Measurements from ENCODE around the gene PABPC1L. TPM values are rescaled to one million over a fixed set of nuclear protein-coding genes. Genes with fewer than 3 reads are reported as not detected.
A peak's percentile ranks its signal among the peaks of the same experiment; 100 is the strongest.
"Not testable (repeated sequence)": the region's sequence is repeated elsewhere in the genome, so short reads cannot be mapped to it uniquely, and the experiment has no call there.

Gene PABPC1L
- total RNA-seq, 1 donor from 2014 or later: 211 TPM

DNA sequence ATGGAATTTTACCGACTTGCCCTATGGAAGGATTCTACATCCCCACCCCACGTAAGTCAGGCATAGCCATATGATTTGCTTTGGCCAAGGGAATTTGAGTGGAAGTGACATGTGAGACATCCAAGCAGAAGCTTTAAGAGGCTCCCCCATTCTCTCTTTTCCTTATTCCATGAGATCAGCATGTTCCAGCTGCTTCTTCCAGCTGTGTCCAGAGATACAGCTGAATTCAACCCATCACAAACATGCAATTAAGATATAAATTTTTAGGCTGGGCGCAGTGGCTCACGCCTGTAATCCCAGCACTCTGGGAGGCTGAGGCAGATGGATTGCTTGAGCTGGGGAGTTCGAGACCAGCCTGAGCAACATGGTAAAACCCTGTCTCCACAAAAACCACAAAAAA is 40.4 kb upstream of the PABPC1L start:
- Mint-ChIP-seq H3K4me3 (ENCODE audit: low read depth) (no peak overlapping the region), H3K27ac (no peak overlapping the region), H3K4me1 (ENCODE audit: low read depth) (no peaks in the 10 kb centered on the region), H3K36me3 (ENCODE audit: insufficient read depth) (no peaks in the 10 kb centered on the region), H3K9me3 (ENCODE audit: low read depth) (no peaks in the 10 kb centered on the region), H3K27me3 (peaks cover 19% of the 10 kb centered on the region)
- no peak for DNase-seq (ENCODE audit: low spot score, unreplicated experiment)
- TF ChIP-seq, protein P1, sequence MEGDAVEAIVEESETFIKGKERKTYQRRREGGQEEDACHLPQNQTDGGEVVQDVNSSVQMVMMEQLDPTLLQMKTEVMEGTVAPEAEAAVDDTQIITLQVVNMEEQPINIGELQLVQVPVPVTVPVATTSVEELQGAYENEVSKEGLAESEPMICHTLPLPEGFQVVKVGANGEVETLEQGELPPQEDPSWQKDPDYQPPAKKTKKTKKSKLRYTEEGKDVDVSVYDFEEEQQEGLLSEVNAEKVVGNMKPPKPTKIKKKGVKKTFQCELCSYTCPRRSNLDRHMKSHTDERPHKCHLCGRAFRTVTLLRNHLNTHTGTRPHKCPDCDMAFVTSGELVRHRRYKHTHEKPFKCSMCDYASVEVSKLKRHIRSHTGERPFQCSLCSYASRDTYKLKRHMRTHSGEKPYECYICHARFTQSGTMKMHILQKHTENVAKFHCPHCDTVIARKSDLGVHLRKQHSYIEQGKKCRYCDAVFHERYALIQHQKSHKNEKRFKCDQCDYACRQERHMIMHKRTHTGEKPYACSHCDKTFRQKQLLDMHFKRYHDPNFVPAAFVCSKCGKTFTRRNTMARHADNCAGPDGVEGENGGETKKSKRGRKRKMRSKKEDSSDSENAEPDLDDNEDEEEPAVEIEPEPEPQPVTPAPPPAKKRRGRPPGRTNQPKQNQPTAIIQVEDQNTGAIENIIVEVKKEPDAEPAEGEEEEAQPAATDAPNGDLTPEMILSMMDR (IDR thresholded peaks at IDR 0.05; ENCODE audit: unreplicated experiment): no peak

DNA sequence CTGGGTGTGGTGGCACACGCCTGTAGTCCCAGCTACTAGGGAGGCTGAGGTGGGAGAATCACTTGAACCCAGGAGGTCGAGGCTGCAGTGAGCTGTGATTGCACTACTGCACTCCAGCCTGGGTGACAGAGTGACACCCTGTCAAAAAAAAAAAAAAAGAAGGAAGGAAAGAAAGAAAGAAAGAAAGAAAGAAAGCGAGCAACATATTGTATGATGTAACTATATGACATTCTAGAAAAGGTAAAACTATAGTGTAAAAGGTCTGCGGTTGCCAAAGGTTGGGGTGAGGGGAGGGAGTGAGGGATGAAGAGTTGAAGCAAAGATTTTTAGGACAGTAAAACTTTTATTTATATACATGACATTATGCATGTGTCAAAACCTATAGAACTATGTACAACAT is 27.5 kb upstream of the PABPC1L start:
- not testable (repeated sequence) for H3K9me3 Mint-ChIP-seq (ENCODE audit: low read depth); H3K36me3 Mint-ChIP-seq (ENCODE audit: insufficient read depth); DNase-seq (ENCODE audit: low spot score, unreplicated experiment); H3K4me3 Mint-ChIP-seq (ENCODE audit: low read depth); H3K27me3 Mint-ChIP-seq; H3K27ac Mint-ChIP-seq
- peaks cover 16% of the 10 kb centered on the region for H3K4me1 Mint-ChIP-seq (ENCODE audit: low read depth)

DNA sequence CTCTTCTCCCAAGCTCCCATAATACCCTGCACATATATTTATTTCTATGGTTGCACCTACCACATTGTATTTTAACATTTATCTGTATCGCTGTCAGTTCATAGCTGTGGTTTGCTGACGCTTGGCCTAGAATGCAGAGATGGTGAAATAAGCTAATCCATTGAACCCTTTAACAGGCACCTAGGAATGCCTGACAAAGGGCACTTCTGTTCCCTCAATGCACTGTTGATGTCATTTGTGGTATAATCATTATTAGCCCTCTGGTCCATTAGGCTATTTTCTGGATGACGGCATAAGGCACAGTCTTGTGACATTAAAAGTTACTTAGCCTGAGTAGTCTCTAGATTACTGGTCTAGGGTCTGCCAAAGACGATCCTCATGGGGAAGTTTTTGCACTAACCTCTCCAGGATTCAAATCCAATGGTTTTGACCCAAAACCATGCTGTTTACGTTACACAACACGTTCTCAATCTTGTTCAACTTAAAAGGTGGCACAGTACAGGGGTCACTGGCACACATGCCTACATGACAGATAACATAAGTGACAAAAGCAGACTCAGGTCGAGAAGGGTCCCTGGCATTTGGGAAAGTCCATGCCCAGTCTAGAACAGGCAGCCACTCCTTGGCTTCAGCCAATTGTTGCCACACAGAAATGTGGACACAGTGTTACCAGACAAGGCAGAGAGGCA is 26.5 kb upstream of the PABPC1L start:
- H3K9me3 Mint-ChIP-seq (ENCODE audit: low read depth): no peaks in the 10 kb centered on the region
- no peak for DNase-seq (ENCODE audit: low spot score, unreplicated experiment)
- peak overlapping the region; percentile 2 for H3K4me3 Mint-ChIP-seq (ENCODE audit: low read depth)
- TF ChIP-seq, protein P1 (IDR thresholded peaks at IDR 0.05; ENCODE audit: unreplicated experiment): no peak
- peaks cover 18% of the 10 kb centered on the region for H3K4me1 Mint-ChIP-seq (ENCODE audit: low read depth)
- H3K36me3 Mint-ChIP-seq (ENCODE audit: insufficient read depth): no peaks in the 10 kb centered on the region
- no peak overlapping the region for H3K27ac Mint-ChIP-seq
- no peaks in the 10 kb centered on the region for H3K27me3 Mint-ChIP-seq

DNA sequence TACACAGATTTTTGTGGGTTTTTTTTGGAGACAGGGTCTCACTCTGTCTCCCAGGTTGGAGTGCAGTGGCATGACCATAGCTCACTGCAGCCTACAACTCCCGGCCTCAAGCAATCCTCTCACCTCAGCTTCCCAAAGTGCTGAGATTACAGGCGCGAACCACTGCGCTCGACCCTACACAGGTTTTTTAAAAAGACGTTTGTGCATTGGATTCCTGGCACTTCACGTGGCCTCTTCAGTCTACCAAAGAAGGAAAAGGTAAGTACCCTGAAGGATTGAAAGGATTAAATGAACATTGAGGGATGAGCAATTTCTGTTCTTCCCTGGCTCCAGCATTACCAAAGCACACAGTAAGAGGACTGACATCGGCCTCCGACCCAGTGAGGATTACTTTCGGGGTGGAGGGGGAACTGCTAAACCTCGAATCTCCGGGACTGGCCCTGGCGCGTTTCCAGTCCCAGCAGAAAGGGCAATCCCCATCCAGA is 24.9 kb upstream of the PABPC1L start:
- H3K9me3 Mint-ChIP-seq (ENCODE audit: low read depth): no peaks in the 10 kb centered on the region
- H3K27me3 Mint-ChIP-seq: no peaks in the 10 kb centered on the region
- no peaks in the 10 kb centered on the region for H3K36me3 Mint-ChIP-seq (ENCODE audit: insufficient read depth)
- peak overlapping the region; percentile 84 for H3K27ac Mint-ChIP-seq
- no peak for DNase-seq (ENCODE audit: low spot score, unreplicated experiment)
- TF ChIP-seq, protein P1 (IDR thresholded peaks at IDR 0.05; ENCODE audit: unreplicated experiment): no peak
- peaks cover 23% of the 10 kb centered on the region for H3K4me1 Mint-ChIP-seq (ENCODE audit: low read depth)
- H3K4me3 Mint-ChIP-seq (ENCODE audit: low read depth): peak overlapping the region; percentile 85

DNA sequence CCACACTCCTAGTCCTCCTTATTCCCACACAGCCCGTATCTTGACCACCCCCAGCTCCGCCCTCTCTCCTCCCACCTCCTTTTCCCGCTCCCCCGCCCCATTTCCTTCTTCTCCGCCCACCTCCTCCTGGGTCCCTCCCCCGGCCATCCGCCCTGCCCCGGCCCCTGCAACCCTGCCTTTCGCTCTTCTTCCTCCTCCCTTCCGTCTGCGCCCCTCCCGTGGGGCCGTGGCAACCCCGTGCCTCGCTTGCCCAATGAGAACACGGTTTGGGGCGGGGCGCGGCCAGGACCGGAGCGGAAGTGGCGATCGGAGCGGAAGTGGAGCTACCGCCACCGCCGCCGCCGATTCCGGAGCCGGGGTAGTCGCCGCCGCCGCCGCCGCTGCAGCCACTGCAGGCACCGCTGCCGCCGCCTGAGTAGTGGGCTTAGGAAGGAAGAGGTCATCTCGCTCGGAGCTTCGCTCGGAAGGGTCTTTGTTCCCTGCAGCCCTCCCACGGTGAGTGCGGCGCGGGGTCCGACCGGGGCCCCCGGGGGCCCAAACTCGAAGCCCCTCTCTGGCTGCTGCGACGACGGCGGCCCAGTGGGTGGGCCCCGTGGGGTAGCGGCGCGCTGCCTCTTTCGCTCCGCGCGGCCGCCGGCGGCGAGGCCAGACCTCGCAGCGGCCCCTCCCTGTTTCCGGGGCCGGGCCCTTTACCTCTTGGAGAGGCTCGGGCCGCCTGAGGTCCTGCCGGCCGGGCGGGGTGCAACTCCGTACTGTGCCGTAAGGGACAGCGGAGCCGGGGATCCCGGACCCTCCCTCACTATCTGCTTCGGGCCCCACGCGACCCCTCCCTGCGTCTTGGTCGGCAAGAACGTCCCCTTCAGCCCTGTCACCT is 24.2 kb upstream of the PABPC1L start, which contains the start of gene YWHAB:
Gene YWHAB, plus strand, starts transcription at position 314 of the 874 bp plus-strand sequence. CDS start 15,829 bp downstream, outside the sequence.
- TF ChIP-seq, protein P1 (IDR thresholded peaks at IDR 0.05; ENCODE audit: unreplicated experiment): peak; percentile 22
- DNase-seq (ENCODE audit: low spot score, unreplicated experiment): peak; percentile 98
- no peaks in the 10 kb centered on the region for H3K9me3 Mint-ChIP-seq (ENCODE audit: low read depth)
- no peaks in the 10 kb centered on the region for H3K27me3 Mint-ChIP-seq
- H3K27ac Mint-ChIP-seq: peak within 1 kb of the TSS; percentile 92
- H3K36me3 Mint-ChIP-seq (ENCODE audit: insufficient read depth): no peaks in the 10 kb centered on the region
- peak within 1 kb of the TSS; percentile 85 for H3K4me3 Mint-ChIP-seq (ENCODE audit: low read depth)
- H3K4me1 Mint-ChIP-seq (ENCODE audit: low read depth): peaks cover 23% of the 10 kb centered on the region

All from progenitor cell of endocrine pancreas (in vitro differentiated cells).